HCT116 (cell line): ENCODE results near the gene CCT8.

Experiments used
- CTCF ChIP-seq, 3 experiments: fragments of 200-600 bp in 1 of 3; sonication (generic) in 1 of 3; IDR thresholded peaks in 2 of 3; conservative IDR thresholded peaks in 1 of 3; 2 replicates each; pipeline ENCODE4 v1.5.1; 2012 to 2017; ENCODE audit warnings: low read depth in 2 of 3, low read length in 2 of 3, antibody characterized with exemption in 1 of 3, borderline replicate concordance in 1 of 3, control low read depth in 1 of 3, mild to moderate bottlenecking in 1 of 3, mixed read lengths in 1 of 3, mixed run types in 1 of 3, moderate library complexity in 1 of 3; ENCODE audit not compliant: insufficient read depth in 1 of 3
- FOSL1 ChIP-seq: IDR thresholded peaks from 2 replicates; pipeline ENCODE4 v1.6.1; 2012; ENCODE audit warnings: low read depth
- POLR2A ChIP-seq: IDR thresholded peaks from 2 replicates; pipeline ENCODE4 v1.7.0; 2011; ENCODE audit warnings: borderline replicate concordance; ENCODE audit not compliant: insufficient read depth, insufficient read length; ENCODE audit errors: extremely low read depth
- RAD21 ChIP-seq: IDR thresholded peaks from 2 replicates; pipeline ENCODE4 v1.6.1; 2012; ENCODE audit warnings: low read depth, mild to moderate bottlenecking

- TF ChIP-seq POLR2A (no peak), CTCF (IDR thresholded peaks at IDR 0.05 in 2 of 3, conservative IDR thresholded peaks at IDR 0.05 in 1 of 3; ENCODE audit: borderline replicate concordance in 1 of 3, insufficient read depth in 1 of 3, low read depth in 2 of 3, low read length in 2 of 3) (no peak), FOSL1 (no peak), RAD21 (no peak)
Measured at GRCh38 chr21:29092102-29092959, 18.9 kb upstream of the CCT8 start.
